Measurements from ENCODE around the gene AKR1B1. TPM values are rescaled to one million over a fixed set of nuclear protein-coding genes. Genes with fewer than 3 reads are reported as not detected.

Gene AKR1B1
- total and polyA plus RNA-seq, 2 of the 13 experiments (the other 11 are each of a cell fraction or from before 2014, with no cell fraction given) = 89.9 to 133 TPM

DNA sequence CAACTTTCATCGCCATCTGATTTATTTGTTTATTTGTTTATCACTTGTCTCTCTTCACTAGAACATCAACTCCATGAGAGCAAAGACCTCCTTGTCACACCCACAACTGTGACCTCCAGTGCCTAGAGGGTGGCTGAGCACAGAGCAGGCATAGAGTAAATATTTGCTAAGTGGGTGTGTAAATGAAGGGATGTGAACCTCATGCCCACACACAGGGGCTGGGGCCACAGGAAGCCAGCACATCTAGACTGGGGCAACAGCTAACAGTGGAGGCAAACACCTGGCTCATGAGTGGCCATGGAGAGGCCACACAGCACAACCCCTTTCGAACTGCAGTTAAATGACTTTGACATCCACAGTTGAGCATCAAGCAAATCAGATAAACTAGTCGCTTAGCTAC lies 39.8 kb downstream of the AKR1B1 start (continued):
- TF ChIP-seq, protein P1, sequence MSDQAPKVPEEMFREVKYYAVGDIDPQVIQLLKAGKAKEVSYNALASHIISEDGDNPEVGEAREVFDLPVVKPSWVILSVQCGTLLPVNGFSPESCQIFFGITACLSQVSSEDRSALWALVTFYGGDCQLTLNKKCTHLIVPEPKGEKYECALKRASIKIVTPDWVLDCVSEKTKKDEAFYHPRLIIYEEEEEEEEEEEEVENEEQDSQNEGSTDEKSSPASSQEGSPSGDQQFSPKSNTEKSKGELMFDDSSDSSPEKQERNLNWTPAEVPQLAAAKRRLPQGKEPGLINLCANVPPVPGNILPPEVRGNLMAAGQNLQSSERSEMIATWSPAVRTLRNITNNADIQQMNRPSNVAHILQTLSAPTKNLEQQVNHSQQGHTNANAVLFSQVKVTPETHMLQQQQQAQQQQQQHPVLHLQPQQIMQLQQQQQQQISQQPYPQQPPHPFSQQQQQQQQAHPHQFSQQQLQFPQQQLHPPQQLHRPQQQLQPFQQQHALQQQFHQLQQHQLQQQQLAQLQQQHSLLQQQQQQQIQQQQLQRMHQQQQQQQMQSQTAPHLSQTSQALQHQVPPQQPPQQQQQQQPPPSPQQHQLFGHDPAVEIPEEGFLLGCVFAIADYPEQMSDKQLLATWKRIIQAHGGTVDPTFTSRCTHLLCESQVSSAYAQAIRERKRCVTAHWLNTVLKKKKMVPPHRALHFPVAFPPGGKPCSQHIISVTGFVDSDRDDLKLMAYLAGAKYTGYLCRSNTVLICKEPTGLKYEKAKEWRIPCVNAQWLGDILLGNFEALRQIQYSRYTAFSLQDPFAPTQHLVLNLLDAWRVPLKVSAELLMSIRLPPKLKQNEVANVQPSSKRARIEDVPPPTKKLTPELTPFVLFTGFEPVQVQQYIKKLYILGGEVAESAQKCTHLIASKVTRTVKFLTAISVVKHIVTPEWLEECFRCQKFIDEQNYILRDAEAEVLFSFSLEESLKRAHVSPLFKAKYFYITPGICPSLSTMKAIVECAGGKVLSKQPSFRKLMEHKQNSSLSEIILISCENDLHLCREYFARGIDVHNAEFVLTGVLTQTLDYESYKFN (CRISPR knock-in tag; conservative IDR thresholded peaks at IDR 0.05) = peak; percentile 70
- TF ChIP-seq CHD4 (IDR thresholded peaks at IDR 0.05; ENCODE audit: borderline replicate concordance, low read length) (no peak), NFIC (IDR thresholded peaks at IDR 0.05; ENCODE audit: low read length) (no peak), ZNF782 (CRISPR knock-in tag; IDR thresholded peaks at IDR 0.05; ENCODE audit: borderline replicate concordance) (no peak), GTF3A (CRISPR knock-in tag; conservative IDR thresholded peaks at IDR 0.05) (no peak), ARHGAP35 (CRISPR knock-in tag; IDR thresholded peaks at IDR 0.05; ENCODE audit: borderline replicate concordance) (no peak), FOSL2 (CRISPR knock-in tag; IDR thresholded peaks at IDR 0.05) (peak; percentile 75), LCORL (IDR thresholded peaks at IDR 0.05) (no peak), LCORL (CRISPR knock-in tag; IDR thresholded peaks at IDR 0.05) (no peak), ARID2 (CRISPR knock-in tag; IDR thresholded peaks at IDR 0.05; ENCODE audit: borderline replicate concordance) (no peak), ZNF326 (CRISPR knock-in tag; IDR thresholded peaks at IDR 0.05; ENCODE audit: borderline replicate concordance) (no peak), NR2F6 (IDR thresholded peaks at IDR 0.05) (no peak), NR2F6 (CRISPR knock-in tag; IDR thresholded peaks at IDR 0.05) (peak; percentile 62; the same call in 1 of the 2 replicates), SP140L (CRISPR knock-in tag; IDR thresholded peaks at IDR 0.05; ENCODE audit: borderline replicate concordance) (no peak), PCBP1 (IDR thresholded peaks at IDR 0.05; ENCODE audit: borderline replicate concordance, low read depth, low read length) (no peak), BRD4 (CRISPR knock-in tag; IDR thresholded peaks at IDR 0.05) (no peak), KAT2B (IDR thresholded peaks at IDR 0.05; ENCODE audit: borderline replicate concordance, low read depth, low read length) (no peak), IRF1 (CRISPR knock-in tag; IDR thresholded peaks at IDR 0.05; ENCODE audit: low read depth) (no peak), ZBTB34 (CRISPR knock-in tag; IDR thresholded peaks at IDR 0.05) (no peak)
- TF ChIP-seq, protein P2, sequence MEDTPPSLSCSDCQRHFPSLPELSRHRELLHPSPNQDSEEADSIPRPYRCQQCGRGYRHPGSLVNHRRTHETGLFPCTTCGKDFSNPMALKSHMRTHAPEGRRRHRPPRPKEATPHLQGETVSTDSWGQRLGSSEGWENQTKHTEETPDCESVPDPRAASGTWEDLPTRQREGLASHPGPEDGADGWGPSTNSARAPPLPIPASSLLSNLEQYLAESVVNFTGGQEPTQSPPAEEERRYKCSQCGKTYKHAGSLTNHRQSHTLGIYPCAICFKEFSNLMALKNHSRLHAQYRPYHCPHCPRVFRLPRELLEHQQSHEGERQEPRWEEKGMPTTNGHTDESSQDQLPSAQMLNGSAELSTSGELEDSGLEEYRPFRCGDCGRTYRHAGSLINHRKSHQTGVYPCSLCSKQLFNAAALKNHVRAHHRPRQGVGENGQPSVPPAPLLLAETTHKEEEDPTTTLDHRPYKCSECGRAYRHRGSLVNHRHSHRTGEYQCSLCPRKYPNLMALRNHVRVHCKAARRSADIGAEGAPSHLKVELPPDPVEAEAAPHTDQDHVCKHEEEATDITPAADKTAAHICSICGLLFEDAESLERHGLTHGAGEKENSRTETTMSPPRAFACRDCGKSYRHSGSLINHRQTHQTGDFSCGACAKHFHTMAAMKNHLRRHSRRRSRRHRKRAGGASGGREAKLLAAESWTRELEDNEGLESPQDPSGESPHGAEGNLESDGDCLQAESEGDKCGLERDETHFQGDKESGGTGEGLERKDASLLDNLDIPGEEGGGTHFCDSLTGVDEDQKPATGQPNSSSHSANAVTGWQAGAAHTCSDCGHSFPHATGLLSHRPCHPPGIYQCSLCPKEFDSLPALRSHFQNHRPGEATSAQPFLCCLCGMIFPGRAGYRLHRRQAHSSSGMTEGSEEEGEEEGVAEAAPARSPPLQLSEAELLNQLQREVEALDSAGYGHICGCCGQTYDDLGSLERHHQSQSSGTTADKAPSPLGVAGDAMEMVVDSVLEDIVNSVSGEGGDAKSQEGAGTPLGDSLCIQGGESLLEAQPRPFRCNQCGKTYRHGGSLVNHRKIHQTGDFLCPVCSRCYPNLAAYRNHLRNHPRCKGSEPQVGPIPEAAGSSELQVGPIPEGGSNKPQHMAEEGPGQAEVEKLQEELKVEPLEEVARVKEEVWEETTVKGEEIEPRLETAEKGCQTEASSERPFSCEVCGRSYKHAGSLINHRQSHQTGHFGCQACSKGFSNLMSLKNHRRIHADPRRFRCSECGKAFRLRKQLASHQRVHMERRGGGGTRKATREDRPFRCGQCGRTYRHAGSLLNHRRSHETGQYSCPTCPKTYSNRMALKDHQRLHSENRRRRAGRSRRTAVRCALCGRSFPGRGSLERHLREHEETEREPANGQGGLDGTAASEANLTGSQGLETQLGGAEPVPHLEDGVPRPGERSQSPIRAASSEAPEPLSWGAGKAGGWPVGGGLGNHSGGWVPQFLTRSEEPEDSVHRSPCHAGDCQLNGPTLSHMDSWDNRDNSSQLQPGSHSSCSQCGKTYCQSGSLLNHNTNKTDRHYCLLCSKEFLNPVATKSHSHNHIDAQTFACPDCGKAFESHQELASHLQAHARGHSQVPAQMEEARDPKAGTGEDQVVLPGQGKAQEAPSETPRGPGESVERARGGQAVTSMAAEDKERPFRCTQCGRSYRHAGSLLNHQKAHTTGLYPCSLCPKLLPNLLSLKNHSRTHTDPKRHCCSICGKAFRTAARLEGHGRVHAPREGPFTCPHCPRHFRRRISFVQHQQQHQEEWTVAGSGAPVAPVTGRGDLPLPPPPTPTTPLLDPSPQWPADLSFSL (CRISPR knock-in tag; IDR thresholded peaks at IDR 0.05) = no peak

Measured in HepG2 (cell line).